SU-DHL-6 (cell line): ENCODE results near the gene TUBGCP6.

Source experiments
- EZH2phosphoT487 ChIP-seq: fragments of 200-600 bp; sonication (generic), shearing (Covaris generic); conservative IDR thresholded peaks from 2 replicates; pipeline ENCODE4 v1.6.1; 2018; ENCODE audit warnings: mild to moderate bottlenecking, antibody characterized with exemption, low read length, moderate library complexity, mixed read lengths
- TF ChIP-seq, protein P1 (sequence below): fragments of 200-600 bp; sonication (generic); IDR thresholded peaks from one replicate; pipeline ENCODE4 v1.5.1; 2017; ENCODE audit warnings: antibody characterized with exemption, mild to moderate bottlenecking, low read length, moderate library complexity; ENCODE audit not compliant: insufficient read depth, poor library complexity, severe bottlenecking

DNA sequence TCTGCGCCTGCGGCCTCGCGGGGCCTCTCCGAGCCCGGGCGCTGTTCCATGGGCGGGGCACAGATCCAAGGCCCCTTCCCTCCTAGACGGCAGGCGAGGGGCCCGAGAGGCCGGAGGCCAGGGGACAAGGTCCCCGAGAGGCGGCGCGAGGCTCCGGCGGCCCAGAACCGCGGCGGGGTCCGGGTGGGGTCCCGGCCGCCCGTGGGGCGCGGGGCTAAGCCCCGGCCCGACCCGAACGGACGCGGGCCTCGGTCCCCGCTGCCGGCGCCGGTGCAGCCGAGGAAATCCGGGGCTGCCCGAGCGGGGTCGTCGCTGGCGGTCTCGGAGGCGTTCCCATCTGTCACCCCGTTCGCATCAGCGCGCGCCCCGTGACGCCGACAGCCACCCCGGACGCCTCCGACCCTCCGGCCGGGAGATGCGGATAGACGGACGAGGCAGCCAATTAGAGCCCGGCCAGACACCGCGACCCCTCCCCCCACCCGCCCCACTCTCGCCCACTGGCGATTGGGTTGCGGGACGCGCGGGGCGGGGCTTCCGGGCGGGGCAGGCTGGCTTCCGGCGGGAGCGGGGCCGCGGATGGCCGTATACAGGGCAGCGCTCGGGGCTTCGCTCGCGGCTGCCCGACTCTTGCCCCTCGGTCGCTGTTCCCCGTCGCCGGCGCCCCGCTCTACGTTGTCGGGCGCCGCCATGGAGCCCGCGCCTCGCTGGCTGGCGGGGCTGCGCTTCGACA is 44.2 kb downstream of the TUBGCP6 start, which contains the start of gene SELENOO:
- TF ChIP-seq, protein P1, sequence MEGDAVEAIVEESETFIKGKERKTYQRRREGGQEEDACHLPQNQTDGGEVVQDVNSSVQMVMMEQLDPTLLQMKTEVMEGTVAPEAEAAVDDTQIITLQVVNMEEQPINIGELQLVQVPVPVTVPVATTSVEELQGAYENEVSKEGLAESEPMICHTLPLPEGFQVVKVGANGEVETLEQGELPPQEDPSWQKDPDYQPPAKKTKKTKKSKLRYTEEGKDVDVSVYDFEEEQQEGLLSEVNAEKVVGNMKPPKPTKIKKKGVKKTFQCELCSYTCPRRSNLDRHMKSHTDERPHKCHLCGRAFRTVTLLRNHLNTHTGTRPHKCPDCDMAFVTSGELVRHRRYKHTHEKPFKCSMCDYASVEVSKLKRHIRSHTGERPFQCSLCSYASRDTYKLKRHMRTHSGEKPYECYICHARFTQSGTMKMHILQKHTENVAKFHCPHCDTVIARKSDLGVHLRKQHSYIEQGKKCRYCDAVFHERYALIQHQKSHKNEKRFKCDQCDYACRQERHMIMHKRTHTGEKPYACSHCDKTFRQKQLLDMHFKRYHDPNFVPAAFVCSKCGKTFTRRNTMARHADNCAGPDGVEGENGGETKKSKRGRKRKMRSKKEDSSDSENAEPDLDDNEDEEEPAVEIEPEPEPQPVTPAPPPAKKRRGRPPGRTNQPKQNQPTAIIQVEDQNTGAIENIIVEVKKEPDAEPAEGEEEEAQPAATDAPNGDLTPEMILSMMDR = no peak
- TF ChIP-seq EZH2phosphoT487 = no peak
